HCT116 (cell line): ENCODE measurements around the gene MTURN. TPM values are rescaled to one million over a fixed set of nuclear protein-coding genes. Genes with fewer than 3 reads are reported as not detected.

ENCODE experiments used
- ATAC-seq: fragments of 200-7000 bp; cut with Tn5 transposase; 2 replicates; pipeline ENCODE4 v1.9.1; 2020; ENCODE audit warnings: mild to moderate bottlenecking, moderate library complexity
- BruUV-seq: library from RNA; stranded (reverse); fragments of 400-500 nt; replicated peaks from 2 replicates; lab custom pipeline; 2021; lab: Mats Ljungman, UMichigan
- CTCF ChIA-PET: fragments of 300-600 bp; sonication (Branson Sonifier 250); formaldehyde crosslinking; loops from one replicate; lab custom pipeline; 2021; ENCODE audit warnings: antibody characterized with exemption; lab: Charles Lee
- POLR2A ChIA-PET: fragments of 300-600, 350-600 bp; sonication (Branson Sonifier 250); formaldehyde crosslinking; loops from one replicate; lab custom pipeline; 2021; ENCODE audit warnings: antibody characterized with exemption; lab: Charles Lee
- RAD21 ChIA-PET, 2 experiments: fragments of 300-600 bp; sonication (Branson Sonifier 250); formaldehyde crosslinking; loops; one replicate each; lab custom pipeline; 2023; ENCODE audit warnings: low total read pairs in 2 of 2; ENCODE audit not compliant: uncharacterized antibody in 2 of 2, unreplicated experiment in 2 of 2, low non-redundant PET in 1 of 2; lab: Charles Lee
- DNase-seq: peaks from one replicate; pipeline ENCODE4 v3.0.0-alpha.2; 2010; ENCODE audit warnings: low read depth, low spot score
- H2AFZ ChIP-seq: fragments of 200-600 bp; shearing (Covaris generic), sonication (generic); 2 replicates; pipeline ENCODE4 v1.6.1; 2017; ENCODE audit warnings: low read depth, mixed run types, mixed read lengths, antibody characterized with exemption, low read length; ENCODE audit not compliant: poor library complexity, severe bottlenecking
- H3K27ac ChIP-seq: 2 replicates; pipeline ENCODE4 v1.5.1; 2012; ENCODE audit warnings: low read depth, low read length
- H3K27me3 ChIP-seq: fragments of 200-600 bp; sonication (generic); 2 replicates; pipeline ENCODE4 v1.6.1; 2016; ENCODE audit warnings: mixed run types, low read length, mixed read lengths; ENCODE audit not compliant: insufficient read depth
- H3K36me3 ChIP-seq, 2 experiments: fragments of 200-500 bp in 1 of 2; fragments of 200-600 bp in 1 of 2; sonication (Bioruptor generic) in 1 of 2; sonication (generic) in 1 of 2; 2 replicates each; pipeline versions ENCODE4 v1.5.1 to v1.6.1; 2014 to 2016; ENCODE audit warnings: low read length in 2 of 2, inconsistent platforms in 1 of 2, mixed read lengths in 1 of 2, mixed run types in 1 of 2; ENCODE audit not compliant: insufficient read depth in 2 of 2, control insufficient read depth in 1 of 2
- H3K4me1 ChIP-seq, 2 experiments: fragments of 200-600 bp in 1 of 2; sonication (generic) in 1 of 2; 2 replicates each; pipeline versions ENCODE4 v1.5.1 to v1.6.1; 2012 to 2017; ENCODE audit warnings: low read length in 2 of 2, inconsistent platforms in 1 of 2, mild to moderate bottlenecking in 1 of 2, mixed read lengths in 1 of 2, mixed run types in 1 of 2, moderate library complexity in 1 of 2; ENCODE audit not compliant: insufficient read depth in 2 of 2, control insufficient read depth in 1 of 2
- H3K4me2 ChIP-seq: fragments of 200-600 bp; sonication (generic); 2 replicates; pipeline ENCODE4 v1.6.1; 2017; ENCODE audit warnings: mixed run types, low read length, mixed read lengths
- H3K4me3 ChIP-seq, 2 experiments: fragments of 200-600 bp in 1 of 2; sonication (generic) in 1 of 2; replicated peaks in 1 of 2; 2 replicates each; pipeline ENCODE4 v1.5.1; 2011 to 2016; ENCODE audit warnings: low read length in 2 of 2, control low read depth in 1 of 2, low read depth in 1 of 2, mild to moderate bottlenecking in 1 of 2, mixed read lengths in 1 of 2, mixed run types in 1 of 2
- H3K79me2 ChIP-seq: fragments of 200-600 bp; sonication (generic); 2 replicates; pipeline ENCODE4 v1.6.1; 2017; ENCODE audit warnings: mild to moderate bottlenecking, mixed run types, low read length, moderate library complexity, mixed read lengths; ENCODE audit not compliant: insufficient read depth
- H3K9ac ChIP-seq: fragments of 200-600 bp; sonication (generic); 2 replicates; pipeline ENCODE4 v1.6.1; 2016; ENCODE audit warnings: low read length, mixed read lengths
- H3K9me2 ChIP-seq: fragments of 200-600 bp; sonication (generic), shearing (Covaris generic); 2 replicates; pipeline ENCODE4 v1.6.1; 2017; ENCODE audit warnings: mixed run types, mild to moderate bottlenecking, moderate library complexity; ENCODE audit not compliant: insufficient read depth
- H3K9me3 ChIP-seq, 2 experiments: fragments of 200-500 bp in 1 of 2; fragments of 200-600 bp in 1 of 2; sonication (Bioruptor generic) in 1 of 2; sonication (generic) in 1 of 2; 2 replicates each; pipeline ENCODE4 v1.6.1; 2014 to 2017; ENCODE audit warnings: low read length in 2 of 2, mixed read lengths in 2 of 2, inconsistent platforms in 1 of 2, low read depth in 1 of 2, mild to moderate bottlenecking in 1 of 2, mixed run types in 1 of 2, moderate library complexity in 1 of 2; ENCODE audit not compliant: control insufficient read depth in 1 of 2, insufficient read depth in 1 of 2
- H4K20me1 ChIP-seq: fragments of 200-600 bp; sonication (generic), shearing (Covaris generic); 2 replicates; pipeline ENCODE4 v1.6.1; 2017; ENCODE audit warnings: mixed run types, mild to moderate bottlenecking, moderate library complexity; ENCODE audit not compliant: insufficient read depth
- EGR1 ChIP-seq: IDR thresholded peaks from 2 replicates; pipeline ENCODE4 v1.6.1; 2012; ENCODE audit warnings: low read depth
- JUND ChIP-seq: IDR thresholded peaks from 2 replicates; pipeline ENCODE4 v1.6.1; 2012
- MAX ChIP-seq: IDR thresholded peaks from 2 replicates; pipeline ENCODE4 v1.6.1; 2012
- POLR2AphosphoS5 ChIP-seq: IDR thresholded peaks from 2 replicates; pipeline ENCODE4 v1.6.1; 2011; ENCODE audit warnings: mild to moderate bottlenecking, low read depth, low read length, moderate library complexity
- REST ChIP-seq: IDR thresholded peaks from 2 replicates; pipeline ENCODE4 v1.6.1; 2012; ENCODE audit warnings: low read depth
- SP1 ChIP-seq: IDR thresholded peaks from 2 replicates; pipeline ENCODE4 v1.6.1; 2012; ENCODE audit warnings: low read depth
- SRF ChIP-seq: IDR thresholded peaks from 2 replicates; pipeline ENCODE4 v1.6.1; 2012; ENCODE audit warnings: low read depth
- YY1 ChIP-seq: IDR thresholded peaks from 2 replicates; pipeline ENCODE4 v1.6.1; 2011; ENCODE audit warnings: low read length, low read depth, moderate library complexity, mild to moderate bottlenecking; ENCODE audit not compliant: insufficient replicate concordance; ENCODE audit errors: extremely low read depth
- ZBTB33 ChIP-seq: IDR thresholded peaks from 2 replicates; pipeline ENCODE4 v1.6.1; 2011; ENCODE audit warnings: mild to moderate bottlenecking, low read length, moderate library complexity; ENCODE audit not compliant: insufficient replicate concordance; ENCODE audit errors: extremely low read depth
- ZNF274 ChIP-seq: fragments of 200-500 bp; sonication (Bioruptor generic); IDR thresholded peaks from 2 replicates; pipeline ENCODE4 v1.6.1; 2014; ENCODE audit warnings: mild to moderate bottlenecking, low read depth, low read length, inconsistent platforms
- intact Hi-C: fragments of 100-400 bp; cut with micrococcal nuclease; formaldehyde crosslinking; loops from 2 replicates; pipeline ENCODE4 v1.10.0; 2022
- total RNA-seq: library from RNA; stranded (reverse); gene quantifications from one replicate; pipeline ENCODE4 v1.2.1, GENCODE V29; 2021; ENCODE audit not compliant: unreplicated experiment

The MTURN gene
- total RNA-seq, 1 experiment from 2014 or later: 7.5 TPM

GRCh38 chr7:30136743-30137485, 2.1 kb downstream of the MTURN start:
- H3K9ac ChIP-seq: peak overlapping the region; percentile 69
- CTCF ChIA-PET: no interaction called here
- no peaks in the 10 kb centered on the region for H3K9me2 ChIP-seq
- H3K27ac ChIP-seq: no peak overlapping the region; the same call in 1 of the 2 replicates
- no peak for TF ChIP-seq JUND
- TF ChIP-seq ZBTB33: no peak
- TF ChIP-seq SRF: no peak
- TF ChIP-seq EGR1: no peak
- TF ChIP-seq YY1: no peak
- TF ChIP-seq, all 23 proteins: peak for 0
- RAD21 ChIA-PET: no interaction called here
- DNase-seq: no peak
- H3K4me1 ChIP-seq: peaks cover 7 to 27% of the 10 kb centered on the region in 2 experiments
- POLR2A ChIA-PET: interaction anchor here (0.5 kb wide), 1 partner anchor 897 kb away, joined by 3 read pairs; no protein-coding TSS in a partner anchor
- no peaks in the 10 kb centered on the region for H3K9me3 ChIP-seq
- BruUV-seq: TSS peak; percentile 44
- no peaks in the 10 kb centered on the region for H3K27me3 ChIP-seq
- no peaks in the 10 kb centered on the region for H3K36me3 ChIP-seq
- H4K20me1 ChIP-seq: no peaks in the 10 kb centered on the region
- no peak for ATAC-seq
- no peak overlapping the region for H2AFZ ChIP-seq
- peak overlapping the region; percentile 97 for H3K4me2 ChIP-seq
- no peaks in the 10 kb centered on the region for H3K79me2 ChIP-seq
- intact Hi-C loops: no loop called here
- H3K4me3 ChIP-seq: peak overlapping the region; percentile 65 to 75

- Histone ChIP-seq H4K20me1 (no peaks in the 10 kb centered on the region), H3K9me2 (no peaks in the 10 kb centered on the region), H3K9ac (no peak overlapping the region), H3K4me1 (peaks cover 28 to 42% of the 10 kb centered on the region in 2 experiments), H3K4me2 (no peak overlapping the region), H3K27me3 (no peaks in the 10 kb centered on the region), H3K4me3 (no peak overlapping the region), H3K79me2 (no peaks in the 10 kb centered on the region), H3K9me3 (no peaks in the 10 kb centered on the region), H2AFZ (no peak overlapping the region), H3K36me3 (no peaks in the 10 kb centered on the region), H3K27ac (no peak overlapping the region)
- DNase-seq (no peak), ATAC-seq (no peak)
- ChIA-PET POLR2A (no interaction called here), CTCF (no interaction called here), RAD21 (no interaction called here)
- intact Hi-C loops: no loop called here
- BruUV-seq: no TSS peak
- TF ChIP-seq POLR2AphosphoS5 (no peak), REST (no peak), SP1 (no peak), MAX (no peak), ZNF274 (no peak)
Observed at GRCh38 chr7:30139836-30140384, 5.1 kb downstream of the MTURN start.
